GM21786 (cell line): ENCODE data around the gene MBD3L2B.

Experiments
- ATAC-seq: cut with Tn5 transposase; IDR thresholded peaks from one replicate; pipeline ENCODE4 v1.9.1; 2021; ENCODE audit not compliant: unreplicated experiment

MBD3L2B gene

DNA sequence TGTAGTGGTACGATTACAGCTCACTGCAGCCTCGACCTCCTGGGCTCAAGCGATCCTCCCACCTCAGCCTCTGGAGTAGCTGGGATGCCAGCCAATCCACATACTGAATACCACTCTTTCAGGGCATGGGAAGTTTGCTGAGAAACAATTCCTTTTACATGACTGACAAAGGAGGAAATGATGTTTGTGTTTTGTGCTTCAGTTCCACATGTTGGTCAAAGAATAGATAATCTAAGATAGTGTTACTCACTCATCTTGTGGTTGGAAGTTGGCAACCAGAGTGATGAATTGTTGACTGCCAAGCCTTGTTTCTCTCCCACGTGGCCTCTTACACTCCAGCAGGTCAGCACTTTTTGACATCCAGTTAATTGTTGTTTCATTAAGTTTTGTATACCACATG is 7.6 kb downstream of the MBD3L2B start:
- ATAC-seq: no peak

DNA sequence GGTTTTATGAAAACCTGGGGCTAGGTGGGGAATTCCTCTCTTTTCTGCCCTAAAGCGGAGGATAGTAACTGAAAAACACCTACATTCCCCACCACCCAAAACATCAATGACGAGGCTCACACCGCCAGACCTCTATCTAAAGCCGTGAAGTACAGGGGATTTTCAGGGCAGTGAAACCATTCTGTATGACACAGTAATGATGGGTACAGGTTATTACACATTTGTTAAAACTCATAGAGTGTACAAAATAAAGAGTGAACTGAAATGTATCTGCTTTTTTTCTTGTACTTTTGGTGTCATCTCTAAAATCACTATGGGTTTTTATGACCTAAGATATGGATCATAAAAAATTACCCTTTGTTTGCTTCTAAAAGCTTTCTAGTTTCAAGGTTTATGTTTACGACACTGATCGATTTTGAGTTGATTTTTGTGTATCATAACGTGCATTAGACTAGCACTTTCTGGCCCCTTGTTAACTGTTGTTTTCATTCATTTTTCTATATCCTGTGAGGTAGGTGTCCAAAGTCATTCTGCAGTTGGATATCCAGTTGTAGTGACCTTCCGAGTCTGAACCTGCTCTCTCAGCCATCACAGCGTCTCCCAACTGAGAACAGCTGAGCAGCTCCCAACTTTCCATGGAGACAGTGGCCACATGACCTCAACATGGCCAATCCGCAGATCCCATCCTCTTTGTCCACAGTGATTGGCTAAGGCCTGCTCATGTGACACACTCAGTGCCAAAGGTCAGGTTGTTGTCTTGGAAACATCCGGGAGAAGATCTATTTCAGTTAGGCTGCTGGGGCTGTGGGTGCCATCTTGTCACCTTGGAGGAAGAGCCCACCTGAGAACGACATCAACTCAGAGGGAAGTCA is 10.3 kb downstream of the MBD3L2B start:
- ATAC-seq: no peak

DNA sequence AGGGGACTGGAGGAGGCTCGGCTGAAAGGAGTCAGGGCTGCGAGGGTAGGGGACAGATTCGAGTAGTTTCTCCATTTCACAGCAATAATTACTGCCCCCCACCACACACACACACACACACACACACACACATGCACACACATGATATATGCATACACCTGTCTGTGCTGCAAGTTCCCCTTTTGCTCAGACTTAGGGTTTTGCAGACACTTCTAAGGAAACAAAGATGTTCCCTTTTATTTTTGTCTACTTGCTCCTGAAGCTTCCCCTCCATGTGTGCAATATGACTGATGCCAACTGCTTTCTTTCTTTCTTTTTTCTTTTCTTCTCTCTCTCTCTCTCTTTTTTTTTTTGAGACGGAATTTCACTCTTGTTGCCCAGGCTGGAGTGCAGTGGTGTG is 13.4 kb downstream of the MBD3L2B start:
- no peak for ATAC-seq

DNA sequence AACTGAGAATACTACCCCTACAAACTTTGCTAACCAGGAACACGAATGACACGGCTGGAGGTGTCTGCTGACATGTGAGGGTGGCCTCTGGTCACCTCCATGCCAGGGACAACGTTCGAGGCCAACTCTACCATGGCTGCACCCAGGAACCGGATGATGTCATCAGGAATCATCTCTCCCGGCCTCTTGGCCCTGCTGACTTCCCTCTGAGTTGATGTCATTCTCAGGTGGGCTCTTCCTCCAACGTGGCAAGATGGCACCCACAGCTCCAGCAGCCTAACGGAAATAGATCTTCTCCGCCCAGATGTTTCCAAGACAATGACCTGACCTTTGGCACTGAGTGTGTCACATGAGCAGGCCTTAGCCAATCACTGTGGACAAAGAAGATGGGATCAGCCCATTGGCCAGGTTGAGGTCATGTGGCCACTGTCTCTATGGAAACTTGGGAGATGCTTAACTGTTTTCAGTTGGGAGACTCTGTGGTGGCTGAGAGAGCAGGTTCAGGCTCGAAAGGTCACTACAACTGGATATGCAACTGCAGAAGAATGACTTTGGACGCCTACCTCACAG is 15.0 kb downstream of the MBD3L2B start:
- ATAC-seq: no peak

DNA sequence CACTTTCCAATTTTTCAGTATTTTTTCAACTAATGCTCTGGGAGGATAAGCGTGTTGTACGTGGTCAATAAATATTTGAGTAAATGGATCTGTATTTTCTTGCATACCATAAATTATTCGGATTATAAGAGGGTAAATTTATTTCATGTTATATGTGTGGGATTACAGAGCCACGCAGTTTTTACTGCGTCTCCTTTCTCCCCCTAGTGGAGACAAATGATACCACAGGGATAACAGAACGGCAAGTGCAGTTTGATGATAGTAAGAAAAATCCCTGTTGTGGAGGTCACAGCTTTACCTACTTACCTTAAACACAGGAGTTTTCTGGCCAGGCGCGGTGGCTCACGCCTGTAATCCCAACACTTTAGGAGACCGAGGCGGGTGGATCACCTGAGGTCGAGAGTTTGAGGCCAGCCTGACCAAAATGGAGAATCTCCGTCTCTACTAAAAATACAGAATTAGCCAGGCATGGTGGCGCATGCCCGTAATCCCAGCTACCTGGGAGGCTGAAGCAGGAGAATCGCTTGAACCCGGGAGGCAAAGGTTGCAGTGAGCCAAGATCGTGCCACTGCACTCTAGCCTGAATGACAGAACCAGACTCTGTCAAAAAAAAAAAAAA is 16.8 kb downstream of the MBD3L2B start:
- ATAC-seq: no peak

DNA sequence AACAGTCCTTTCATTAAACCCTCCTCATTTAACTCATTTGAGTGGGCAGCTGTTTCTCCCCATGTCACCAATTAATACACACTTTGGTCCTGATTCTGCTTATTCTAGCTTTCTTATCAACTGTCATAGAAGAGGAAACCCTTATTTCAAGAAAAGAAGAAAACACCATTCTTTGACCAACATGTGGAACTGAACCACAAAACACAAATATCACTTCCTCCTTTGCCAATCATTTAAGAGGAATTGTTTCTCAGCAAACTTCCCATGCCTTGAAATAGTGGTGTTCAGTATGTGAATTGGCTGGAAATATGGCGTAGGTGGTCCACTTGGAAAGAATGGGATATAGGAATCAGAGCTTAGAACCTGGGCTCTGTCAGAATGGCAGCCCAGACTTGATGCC is 20.4 kb downstream of the MBD3L2B start:
- no peak for ATAC-seq

DNA sequence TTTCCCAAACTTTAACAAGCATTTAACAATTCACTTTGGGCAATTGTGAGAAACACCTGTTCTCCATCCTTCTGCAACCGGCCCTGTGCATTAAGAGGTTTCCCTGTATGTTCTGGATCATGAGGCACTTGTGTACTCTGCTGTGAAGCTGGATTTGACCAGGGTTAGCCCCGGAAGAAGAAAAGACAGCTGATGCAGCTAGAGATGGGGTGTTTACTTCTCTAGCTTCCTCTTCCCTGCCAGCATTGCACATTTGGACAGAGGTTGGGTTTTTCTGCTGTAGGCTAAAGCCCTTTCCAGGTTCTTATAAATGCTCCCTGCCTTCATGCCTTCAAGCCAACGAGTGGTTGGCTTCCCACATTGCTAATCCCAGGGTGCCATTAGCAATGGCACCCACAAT is 20.9 kb downstream of the MBD3L2B start:
- ATAC-seq: no peak

DNA sequence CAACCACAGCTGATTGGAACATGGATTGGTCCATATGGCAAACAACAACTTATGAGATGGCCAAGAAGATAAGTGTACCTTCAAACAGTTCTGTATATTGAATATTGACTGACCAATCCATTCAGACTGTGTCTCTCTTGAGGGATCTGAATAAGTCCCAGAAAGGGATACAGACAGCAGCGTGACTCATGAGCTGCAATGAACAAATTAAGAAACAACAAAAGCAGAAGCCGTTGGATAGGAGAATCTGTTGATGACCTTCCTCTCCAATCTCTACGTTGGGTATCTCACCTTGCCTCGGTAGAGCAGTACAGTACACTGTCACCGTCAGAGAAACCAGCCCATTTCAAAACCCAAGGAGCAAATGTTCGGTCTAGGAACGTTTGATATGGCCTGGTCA is 21.3 kb downstream of the MBD3L2B start:
- no peak for ATAC-seq

DNA sequence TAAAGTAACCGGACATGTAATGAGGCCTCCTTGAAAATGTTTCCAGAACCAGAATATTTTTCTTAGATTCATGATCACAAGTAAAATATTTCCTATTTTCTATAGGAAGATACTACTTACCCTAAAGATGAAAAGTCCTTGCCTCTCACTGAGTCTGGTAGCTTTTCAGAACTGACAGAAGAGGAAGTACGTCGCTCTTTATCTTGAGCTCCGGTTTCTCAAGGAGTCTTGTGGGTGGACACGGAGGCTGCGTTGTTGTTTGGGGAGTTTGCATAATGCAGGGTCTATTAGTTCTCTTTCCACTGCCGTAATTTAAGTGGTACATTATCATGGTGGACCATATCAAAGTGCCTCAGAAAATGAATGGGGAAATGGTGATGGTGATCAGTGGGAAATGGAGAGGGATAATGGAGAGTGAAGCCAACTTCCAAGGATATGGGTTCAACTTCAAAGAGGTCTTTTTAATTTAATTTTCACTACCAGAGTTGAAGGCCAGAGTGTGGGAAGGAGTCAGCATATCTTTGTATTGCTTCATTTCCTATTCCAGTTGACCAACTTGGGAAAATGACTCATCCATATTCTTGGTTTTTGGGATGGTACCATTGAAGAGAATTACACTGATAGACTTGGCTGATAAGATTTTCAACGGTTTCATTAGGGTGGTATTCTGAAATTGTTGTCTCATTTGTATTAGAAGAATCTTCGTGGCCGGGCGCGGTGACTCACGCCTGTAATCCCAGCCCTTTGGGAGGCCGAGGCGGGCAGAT is 23.4 kb downstream of the MBD3L2B start:
- ATAC-seq: no peak

DNA sequence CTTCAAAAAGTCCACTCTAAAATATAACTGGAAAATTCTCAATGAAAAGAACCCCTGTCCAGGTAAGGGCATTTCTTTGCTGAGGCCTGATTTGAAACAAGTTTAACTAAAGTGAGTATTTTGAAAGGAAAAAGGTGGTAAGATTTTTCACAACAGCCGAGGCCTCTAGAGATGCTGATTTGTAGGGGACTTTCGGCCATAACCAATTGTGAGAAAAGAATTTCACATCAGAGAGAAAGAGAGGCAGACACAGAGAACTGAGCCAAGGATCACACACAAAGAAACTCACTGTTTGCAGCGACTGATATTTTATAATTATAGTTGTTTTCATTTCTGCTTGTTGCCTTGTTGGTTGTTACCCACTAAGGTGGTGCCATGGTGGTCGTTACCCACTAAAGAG is 24.4 kb downstream of the MBD3L2B start:
- no peak for ATAC-seq

DNA sequence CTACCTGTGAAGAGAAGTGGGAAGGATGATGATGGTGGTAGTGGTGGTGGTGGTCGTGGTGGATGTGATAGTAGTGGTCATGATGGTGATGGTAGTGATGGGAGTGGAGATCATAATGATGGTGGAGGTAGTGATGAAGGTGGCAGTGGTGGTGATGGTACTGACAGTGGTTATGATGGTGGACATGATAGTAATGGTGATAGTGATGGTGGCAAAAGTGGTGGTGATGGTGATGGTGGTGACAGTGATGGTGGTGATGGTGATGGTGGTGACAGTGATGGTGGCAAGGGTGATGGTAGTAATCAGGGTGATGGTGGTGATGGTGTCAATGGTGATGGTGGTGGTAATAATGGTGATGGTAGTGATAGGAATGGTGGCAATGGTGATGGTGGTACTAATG is 26.2 kb downstream of the MBD3L2B start:
- ATAC-seq: no peak

DNA sequence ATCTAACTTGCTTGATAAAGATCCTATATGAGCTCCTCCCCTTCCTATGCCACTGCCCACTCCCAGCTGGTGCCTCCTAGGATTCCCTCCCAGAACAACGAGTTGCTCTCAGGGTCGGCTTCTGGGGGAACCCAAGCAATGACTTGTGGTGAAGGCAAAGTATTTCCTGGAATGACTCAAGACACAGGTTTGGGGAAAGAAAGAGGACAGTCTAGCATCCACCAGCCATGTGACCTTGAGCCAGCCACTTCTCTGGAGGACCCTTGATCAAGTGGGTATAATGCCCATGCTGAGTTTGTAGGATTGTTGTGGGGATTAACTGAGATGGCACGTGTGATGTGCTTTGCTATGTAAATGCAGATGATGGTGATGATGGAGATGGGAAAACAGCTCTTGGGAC is 33.0 kb downstream of the MBD3L2B start:
- no peak for ATAC-seq

DNA sequence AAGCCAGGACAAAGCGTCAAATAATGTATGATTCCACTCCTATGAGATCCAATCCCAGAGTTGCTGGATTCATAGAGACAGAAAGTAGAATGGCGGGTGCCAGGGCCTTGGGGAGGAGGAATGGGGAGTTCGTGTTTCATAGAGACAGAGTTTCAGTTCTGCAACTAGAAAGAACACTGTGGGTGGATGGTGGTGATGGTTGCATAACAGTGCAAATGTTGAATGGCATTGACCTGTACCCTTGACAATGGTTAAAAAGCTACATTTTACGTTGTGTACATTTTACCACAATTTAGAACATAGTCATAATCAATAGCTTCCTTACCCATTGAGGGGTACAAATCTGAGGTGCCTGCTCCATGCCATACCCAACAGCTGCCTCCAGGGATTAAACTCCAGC is 33.4 kb downstream of the MBD3L2B start:
- no peak for ATAC-seq

DNA sequence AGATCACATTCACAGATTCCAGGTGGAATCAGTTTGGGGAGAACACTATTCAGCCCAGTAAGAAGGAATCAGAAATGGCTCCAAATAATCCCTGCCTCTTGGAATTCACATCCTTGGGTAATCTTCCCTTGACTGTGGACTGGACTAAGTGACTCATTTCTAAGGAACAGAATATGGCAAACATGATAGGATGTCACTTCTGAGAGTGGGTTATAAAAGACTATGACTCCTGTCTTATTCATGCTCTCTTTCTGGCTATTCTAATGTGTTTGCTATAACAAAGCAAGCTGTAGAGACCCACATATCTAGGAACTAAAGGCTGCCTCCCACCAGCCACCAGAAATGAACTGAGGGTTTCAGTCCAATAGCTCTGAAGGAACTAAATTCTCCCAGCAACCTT is 37.8 kb downstream of the MBD3L2B start:
- no peak for ATAC-seq

DNA sequence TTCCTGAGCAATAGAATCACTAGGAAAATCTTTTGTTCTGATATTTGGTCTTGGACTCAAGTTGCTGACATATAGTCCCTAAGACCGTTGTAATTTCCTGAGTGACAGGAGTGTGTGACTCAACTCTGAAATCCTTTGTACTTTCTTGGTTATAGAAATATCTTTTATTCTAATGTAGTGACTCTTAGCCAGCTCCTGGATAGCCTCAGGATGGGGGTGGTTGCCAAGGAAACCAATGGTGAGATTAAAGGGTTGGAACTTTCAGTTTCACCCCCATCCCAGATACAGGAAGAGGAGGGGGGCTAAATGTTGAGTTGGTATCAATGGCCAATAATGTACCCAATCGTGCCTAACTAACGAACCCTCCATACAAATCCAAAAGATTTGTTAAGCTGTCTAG is 41.8 kb downstream of the MBD3L2B start:
- ATAC-seq: no peak

DNA sequence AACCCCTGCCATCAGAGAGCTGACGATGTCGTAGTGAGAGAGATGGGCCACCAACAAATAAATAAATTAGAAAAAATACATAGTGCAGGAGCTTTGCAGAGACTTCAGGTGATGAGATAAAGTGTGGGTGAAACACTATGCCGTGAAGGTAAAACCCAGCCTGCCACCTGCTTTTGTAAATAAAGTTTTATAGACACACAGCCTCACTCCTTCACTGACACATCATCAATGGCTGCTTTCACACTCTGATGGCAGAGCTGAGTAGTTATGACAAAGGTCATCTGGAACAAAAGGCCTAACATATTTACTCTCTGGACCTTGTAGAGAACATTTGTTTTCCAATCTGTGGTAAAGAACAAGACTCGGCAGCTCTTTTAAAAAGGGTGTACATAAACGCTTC is 45.0 kb downstream of the MBD3L2B start:
- ATAC-seq: no peak

DNA sequence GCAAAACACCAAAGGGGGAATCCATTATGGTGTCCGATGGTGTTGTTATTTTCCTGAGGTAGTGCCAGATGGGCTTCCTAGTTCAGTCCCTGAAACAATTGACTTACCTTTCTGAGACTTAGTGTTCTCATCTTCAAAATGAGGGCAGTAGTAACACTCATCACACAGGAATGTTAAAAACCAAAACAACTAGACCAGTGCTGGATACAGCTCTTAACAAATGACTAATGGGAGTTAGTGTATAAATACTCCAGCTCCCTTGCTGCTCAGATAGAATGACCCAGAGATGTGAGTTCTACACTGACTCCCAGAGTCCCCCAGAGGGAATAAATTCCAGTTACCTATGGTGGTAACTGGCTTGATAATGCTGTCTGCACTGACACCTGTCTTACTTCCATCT is 49.9 kb downstream of the MBD3L2B start:
- no peak for ATAC-seq

DNA sequence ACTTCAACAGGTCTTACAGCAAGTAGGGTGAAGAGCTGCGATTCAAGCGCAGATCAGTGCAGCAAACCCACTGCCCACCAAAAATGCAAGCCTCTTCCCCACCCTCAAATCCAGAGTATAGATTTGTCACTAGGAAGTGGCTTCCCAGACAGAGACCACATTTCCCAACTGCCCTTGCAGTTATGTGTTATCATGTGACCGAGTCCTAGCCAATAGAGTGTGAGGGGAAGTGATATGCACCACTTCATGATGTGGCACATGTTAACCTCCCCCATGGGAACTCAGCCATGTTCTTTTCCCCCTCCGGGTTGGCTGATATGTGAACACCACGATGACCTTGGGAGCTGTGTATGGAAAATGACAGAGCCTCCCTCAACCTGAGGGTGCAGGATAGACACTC is 50.8 kb downstream of the MBD3L2B start:
- ATAC-seq: no peak

DNA sequence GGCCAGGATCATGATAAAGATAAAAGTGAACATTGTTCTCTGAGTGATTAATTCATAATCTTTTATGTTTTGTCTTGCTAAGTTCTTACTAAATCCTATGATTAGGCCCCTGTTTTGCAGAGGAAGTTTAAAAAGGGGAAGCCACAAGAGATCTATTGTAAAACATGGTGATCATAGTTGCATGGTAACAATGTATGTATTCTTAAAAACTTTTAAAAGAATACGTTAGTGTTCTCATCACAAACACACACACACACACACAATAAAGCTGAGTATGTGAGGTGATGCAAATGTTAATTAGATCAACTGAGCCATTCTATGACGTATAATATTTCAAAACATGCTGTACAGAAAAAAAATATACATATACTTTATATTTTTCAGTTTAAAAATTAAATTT is 51.2 kb downstream of the MBD3L2B start:
- no peak for ATAC-seq

DNA sequence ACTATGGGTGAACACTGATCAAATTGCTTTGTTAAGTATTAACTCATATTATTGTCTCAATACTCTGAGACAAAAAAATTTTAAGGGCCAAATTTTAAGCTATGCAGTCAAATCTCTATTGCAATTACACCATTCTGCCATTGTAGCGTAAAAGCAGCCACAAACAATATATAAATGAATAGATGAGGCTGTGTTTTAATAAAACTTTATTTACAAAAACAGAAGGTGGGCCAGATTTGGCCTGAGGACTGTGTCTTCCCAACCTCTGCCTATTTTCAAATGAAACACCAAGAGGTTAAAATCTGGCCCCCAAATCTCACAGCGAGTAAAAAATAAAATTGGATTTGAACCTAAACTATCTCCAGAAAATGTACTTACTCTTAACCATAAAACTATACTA is 51.7 kb downstream of the MBD3L2B start:
- no peak for ATAC-seq
